ENCODE measurements around the gene RASAL1.

RASAL1 gene

DNA sequence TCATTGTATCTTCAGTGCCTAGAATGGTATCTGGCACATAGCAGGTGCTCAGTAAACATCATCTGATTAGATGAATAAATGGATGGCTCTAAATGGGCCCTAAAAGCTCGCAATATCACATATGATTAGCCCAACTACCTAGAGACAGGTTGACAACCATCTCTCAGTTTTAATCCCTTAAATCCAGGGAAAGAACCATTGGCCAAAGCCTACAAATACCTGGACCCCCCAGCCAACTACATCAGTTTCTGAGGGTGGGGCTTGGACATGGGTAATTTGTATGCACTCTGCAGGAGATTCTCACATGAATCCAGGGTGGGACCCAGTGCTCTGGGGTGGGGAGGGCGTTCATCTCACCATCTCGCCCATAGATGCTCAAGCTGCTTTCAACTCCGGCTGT is 83.8 kb downstream of the RASAL1 start (continued):
- TF ChIP-seq, protein P1, sequence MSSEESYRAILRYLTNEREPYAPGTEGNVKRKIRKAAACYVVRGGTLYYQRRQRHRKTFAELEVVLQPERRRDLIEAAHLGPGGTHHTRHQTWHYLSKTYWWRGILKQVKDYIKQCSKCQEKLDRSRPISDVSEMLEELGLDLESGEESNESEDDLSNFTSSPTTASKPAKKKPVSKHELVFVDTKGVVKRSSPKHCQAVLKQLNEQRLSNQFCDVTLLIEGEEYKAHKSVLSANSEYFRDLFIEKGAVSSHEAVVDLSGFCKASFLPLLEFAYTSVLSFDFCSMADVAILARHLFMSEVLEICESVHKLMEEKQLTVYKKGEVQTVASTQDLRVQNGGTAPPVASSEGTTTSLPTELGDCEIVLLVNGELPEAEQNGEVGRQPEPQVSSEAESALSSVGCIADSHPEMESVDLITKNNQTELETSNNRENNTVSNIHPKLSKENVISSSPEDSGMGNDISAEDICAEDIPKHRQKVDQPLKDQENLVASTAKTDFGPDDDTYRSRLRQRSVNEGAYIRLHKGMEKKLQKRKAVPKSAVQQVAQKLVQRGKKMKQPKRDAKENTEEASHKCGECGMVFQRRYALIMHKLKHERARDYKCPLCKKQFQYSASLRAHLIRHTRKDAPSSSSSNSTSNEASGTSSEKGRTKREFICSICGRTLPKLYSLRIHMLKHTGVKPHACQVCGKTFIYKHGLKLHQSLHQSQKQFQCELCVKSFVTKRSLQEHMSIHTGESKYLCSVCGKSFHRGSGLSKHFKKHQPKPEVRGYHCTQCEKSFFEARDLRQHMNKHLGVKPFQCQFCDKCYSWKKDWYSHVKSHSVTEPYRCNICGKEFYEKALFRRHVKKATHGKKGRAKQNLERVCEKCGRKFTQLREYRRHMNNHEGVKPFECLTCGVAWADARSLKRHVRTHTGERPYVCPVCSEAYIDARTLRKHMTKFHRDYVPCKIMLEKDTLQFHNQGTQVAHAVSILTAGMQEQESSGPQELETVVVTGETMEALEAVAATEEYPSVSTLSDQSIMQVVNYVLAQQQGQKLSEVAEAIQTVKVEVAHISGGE (tag by site-specific recombination; conservative IDR thresholded peaks at IDR 0.05; ENCODE audit: low read depth): no peak

- no peak for TF ChIP-seq OVOL3 (tag by site-specific recombination; IDR thresholded peaks at IDR 0.05)
- TF ChIP-seq ZNF837 (tag by site-specific recombination; IDR thresholded peaks at IDR 0.05): no peak
- TF ChIP-seq ZNF341 (tag by site-specific recombination; IDR thresholded peaks at IDR 0.05; ENCODE audit: low read depth): no peak
- no peak for TF ChIP-seq ZNF280C (tag by site-specific recombination; IDR thresholded peaks at IDR 0.05)
- TF ChIP-seq ZNF692 (tag by site-specific recombination; IDR thresholded peaks at IDR 0.05): no peak
- TF ChIP-seq KLF1 (tag by site-specific recombination; IDR thresholded peaks at IDR 0.05): no peak
- TF ChIP-seq, protein P1 (tag by site-specific recombination; conservative IDR thresholded peaks at IDR 0.05; ENCODE audit: low read depth): no peak
- TF ChIP-seq ZNF221 (tag by site-specific recombination; IDR thresholded peaks at IDR 0.05; ENCODE audit: borderline replicate concordance): no peak
- TF ChIP-seq, protein P2, sequence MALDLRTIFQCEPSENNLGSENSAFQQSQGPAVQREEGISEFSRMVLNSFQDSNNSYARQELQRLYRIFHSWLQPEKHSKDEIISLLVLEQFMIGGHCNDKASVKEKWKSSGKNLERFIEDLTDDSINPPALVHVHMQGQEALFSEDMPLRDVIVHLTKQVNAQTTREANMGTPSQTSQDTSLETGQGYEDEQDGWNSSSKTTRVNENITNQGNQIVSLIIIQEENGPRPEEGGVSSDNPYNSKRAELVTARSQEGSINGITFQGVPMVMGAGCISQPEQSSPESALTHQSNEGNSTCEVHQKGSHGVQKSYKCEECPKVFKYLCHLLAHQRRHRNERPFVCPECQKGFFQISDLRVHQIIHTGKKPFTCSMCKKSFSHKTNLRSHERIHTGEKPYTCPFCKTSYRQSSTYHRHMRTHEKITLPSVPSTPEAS (tag by site-specific recombination; IDR thresholded peaks at IDR 0.05): no peak
- TF ChIP-seq, protein P3, sequence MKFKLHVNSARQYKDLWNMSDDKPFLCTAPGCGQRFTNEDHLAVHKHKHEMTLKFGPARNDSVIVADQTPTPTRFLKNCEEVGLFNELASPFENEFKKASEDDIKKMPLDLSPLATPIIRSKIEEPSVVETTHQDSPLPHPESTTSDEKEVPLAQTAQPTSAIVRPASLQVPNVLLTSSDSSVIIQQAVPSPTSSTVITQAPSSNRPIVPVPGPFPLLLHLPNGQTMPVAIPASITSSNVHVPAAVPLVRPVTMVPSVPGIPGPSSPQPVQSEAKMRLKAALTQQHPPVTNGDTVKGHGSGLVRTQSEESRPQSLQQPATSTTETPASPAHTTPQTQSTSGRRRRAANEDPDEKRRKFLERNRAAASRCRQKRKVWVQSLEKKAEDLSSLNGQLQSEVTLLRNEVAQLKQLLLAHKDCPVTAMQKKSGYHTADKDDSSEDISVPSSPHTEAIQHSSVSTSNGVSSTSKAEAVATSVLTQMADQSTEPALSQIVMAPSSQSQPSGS (tag by site-specific recombination; IDR thresholded peaks at IDR 0.05; ENCODE audit: low read depth): no peak
- TF ChIP-seq, protein P4, sequence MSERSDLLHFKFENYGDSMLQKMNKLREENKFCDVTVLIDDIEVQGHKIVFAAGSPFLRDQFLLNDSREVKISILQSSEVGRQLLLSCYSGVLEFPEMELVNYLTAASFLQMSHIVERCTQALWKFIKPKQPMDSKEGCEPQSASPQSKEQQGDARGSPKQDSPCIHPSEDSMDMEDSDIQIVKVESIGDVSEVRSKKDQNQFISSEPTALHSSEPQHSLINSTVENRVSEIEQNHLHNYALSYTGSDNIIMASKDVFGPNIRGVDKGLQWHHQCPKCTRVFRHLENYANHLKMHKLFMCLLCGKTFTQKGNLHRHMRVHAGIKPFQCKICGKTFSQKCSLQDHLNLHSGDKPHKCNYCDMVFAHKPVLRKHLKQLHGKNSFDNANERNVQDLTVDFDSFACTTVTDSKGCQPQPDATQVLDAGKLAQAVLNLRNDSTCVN (tag by site-specific recombination; optimal IDR thresholded peaks at IDR 0.05): no peak
- TF ChIP-seq BCL11A (tag by site-specific recombination; IDR thresholded peaks at IDR 0.05; ENCODE audit: low read depth): no peak
- TF ChIP-seq ZNF335 (tag by site-specific recombination; conservative IDR thresholded peaks at IDR 0.05): no peak
- no peak for TF ChIP-seq ZNF16 (tag by site-specific recombination; IDR thresholded peaks at IDR 0.05; ENCODE audit: low read depth)
- TF ChIP-seq ZNF521 (tag by site-specific recombination; IDR thresholded peaks at IDR 0.05): no peak
- TF ChIP-seq KLF9 (tag by site-specific recombination; IDR thresholded peaks at IDR 0.05; ENCODE audit: low read depth): no peak
- TF ChIP-seq AEBP2 (tag by site-specific recombination; IDR thresholded peaks at IDR 0.05; ENCODE audit: borderline replicate concordance): no peak
- TF ChIP-seq ZNF223 (tag by site-specific recombination; IDR thresholded peaks at IDR 0.05): no peak
- Histone ChIP-seq H3K36me3 (ENCODE audit: control insufficient read depth in 2 of 2, insufficient read depth in 1 of 2, low read length in 2 of 2) (no peaks in the 10 kb centered on the region), H3K4me1 (ENCODE audit: control insufficient read depth, insufficient read depth, low read length) (no peaks in the 10 kb centered on the region), H3K9me3 (ENCODE audit: control insufficient read depth, insufficient read depth, low read depth, low read length) (no peaks in the 10 kb centered on the region), H3K4me3 (ENCODE audit: low read depth, low read length) (no peak overlapping the region), H3K27ac (ENCODE audit: extremely low read depth, low read depth, low read length) (no peak overlapping the region)
- ChIA-PET CTCF (interaction anchor here (0.6 to 3.9 kb wide), 9 partner anchors 11 to 128 kb away, joined by 3 to 41 read pairs (median 4); no protein-coding TSS in a partner anchor), POLR2A (no interaction called here)
Observed at GRCh38 chr12:113050795-113051194, 84.8 kb downstream of the RASAL1 start.
